Mammary epithelial cell (primary cell): ENCODE data around the gene SETDB2.

Experiments
- CTCF ChIP-seq, 2 donors: IDR thresholded peaks in 1 of 2; conservative IDR thresholded peaks in 1 of 2; 2 replicates each; pipeline ENCODE4 v1.5.1; 2011 to 2012; ENCODE audit warnings: inconsistent platforms in 2 of 2, low read length in 2 of 2, mild to moderate bottlenecking in 2 of 2, control low read depth in 1 of 2, low read depth in 1 of 2; ENCODE audit not compliant: insufficient read depth in 1 of 2; ENCODE audit errors: extremely low read depth in 1 of 2
- EZH2 ChIP-seq: IDR thresholded peaks from 2 replicates; pipeline ENCODE4 v1.6.1; 2012; ENCODE audit warnings: low read length, inconsistent platforms, borderline replicate concordance

DNA sequence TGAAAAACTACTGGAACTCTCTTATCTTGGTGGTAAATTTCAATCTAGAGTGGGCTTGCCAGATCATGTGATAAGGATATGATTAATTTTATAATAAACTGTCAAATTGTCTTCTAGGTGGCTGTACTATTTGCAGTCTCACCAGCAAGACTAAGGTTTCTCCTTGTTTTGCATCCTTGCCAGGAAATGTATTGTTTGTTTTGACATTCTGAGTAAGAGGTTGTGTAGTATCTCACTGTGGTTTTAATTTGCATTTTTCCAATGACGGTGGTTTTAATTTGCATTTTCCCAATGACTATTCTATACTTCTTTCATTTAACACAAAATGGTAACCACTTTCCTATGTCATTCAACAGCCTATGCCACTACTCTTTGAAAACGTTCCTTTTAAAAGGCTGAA is 2.2 kb upstream of the SETDB2 start:
- TF ChIP-seq CTCF (conservative IDR thresholded peaks at IDR 0.05 in 1 of 2, IDR thresholded peaks at IDR 0.05 in 1 of 2; ENCODE audit: extremely low read depth in 1 of 2, insufficient read depth in 1 of 2, low read depth in 1 of 2, low read length in 2 of 2) (no peak), EZH2 (no peak)
